HG03039 (cell line): ENCODE data around the gene HMGB4.

Experiments used
- ATAC-seq: cut with Tn5 transposase; IDR thresholded peaks from one replicate; pipeline ENCODE4 v1.9.1; 2021; ENCODE audit warnings: mild to moderate bottlenecking, moderate library complexity; ENCODE audit not compliant: unreplicated experiment

Gene HMGB4

GRCh38 chr1:33848205-33848937 is 15.5 kb upstream of the HMGB4 start:
- no peak for ATAC-seq

- no peak for ATAC-seq
Observed at GRCh38 chr1:33849211-33849610, 14.7 kb upstream of the HMGB4 start.

GRCh38 chr1:33850481-33850880 is 13.4 kb upstream of the HMGB4 start:
- no peak for ATAC-seq

GRCh38 chr1:33852711-33853110 is 11.2 kb upstream of the HMGB4 start:
- no peak for ATAC-seq

GRCh38 chr1:33853431-33853830 is 10.4 kb upstream of the HMGB4 start:
- no peak for ATAC-seq

GRCh38 chr1:33854091-33854490 is 9.8 kb upstream of the HMGB4 start:
- ATAC-seq: no peak

GRCh38 chr1:33860671-33861070 is 3.2 kb upstream of the HMGB4 start:
- no peak for ATAC-seq

GRCh38 chr1:33864460-33865389 is 846 bp downstream of the HMGB4 start:
- no peak for ATAC-seq

- ATAC-seq: no peak
Observed at GRCh38 chr1:33866281-33866680, 2.4 kb downstream of the HMGB4 start.

- no peak for ATAC-seq
Observed at GRCh38 chr1:33867684-33868083, 3.8 kb downstream of the HMGB4 start.

GRCh38 chr1:33872275-33872674 is 8.4 kb downstream of the HMGB4 start:
- no peak for ATAC-seq

- ATAC-seq: no peak
Observed at GRCh38 chr1:33872683-33873082, 8.8 kb downstream of the HMGB4 start.

GRCh38 chr1:33874636-33875035 is 10.8 kb downstream of the HMGB4 start:
- no peak for ATAC-seq

- ATAC-seq: no peak
Observed at GRCh38 chr1:33875862-33876261, 12.0 kb downstream of the HMGB4 start.

- no peak for ATAC-seq
Observed at GRCh38 chr1:33876970-33877650, 13.2 kb downstream of the HMGB4 start.

GRCh38 chr1:33878392-33878791 is 14.5 kb downstream of the HMGB4 start:
- ATAC-seq: no peak

GRCh38 chr1:33880305-33880704 is 16.4 kb downstream of the HMGB4 start:
- no peak for ATAC-seq

- ATAC-seq: no peak
Observed at GRCh38 chr1:33886496-33886895, 22.6 kb downstream of the HMGB4 start.

- ATAC-seq: no peak
Observed at GRCh38 chr1:33893147-33893830, 29.4 kb downstream of the HMGB4 start.

GRCh38 chr1:33895396-33895795 is 31.5 kb downstream of the HMGB4 start:
- no peak for ATAC-seq

- no peak for ATAC-seq
Observed at GRCh38 chr1:33895976-33896375, 32.1 kb downstream of the HMGB4 start.
